HepG2 (cell line): ENCODE data around the gene CHRNB2. TPM values are rescaled to one million over a fixed set of nuclear protein-coding genes. Genes with fewer than 3 reads are reported as not detected.
A peak's percentile ranks its signal among the peaks of the same experiment; 100 is the strongest.

ENCODE experiments used
- BRCA1 ChIP-seq: sonication (generic); formaldehyde crosslinking; IDR thresholded peaks from 2 replicates; pipeline ENCODE4 v1.4.0; 2020; ENCODE audit warnings: missing genetic modification reagents
- HNF4G ChIP-seq, 2 experiments: sonication (generic) in 1 of 2; formaldehyde crosslinking in 1 of 2; IDR thresholded peaks; 2 replicates each; pipeline versions ENCODE4 v1.4.0 to v1.6.1; 2011 to 2020; ENCODE audit warnings: borderline replicate concordance in 2 of 2, low read depth in 2 of 2, mild to moderate bottlenecking in 2 of 2, low read length in 1 of 2, missing genetic modification reagents in 1 of 2, moderate library complexity in 1 of 2
- JDP2 ChIP-seq: sonication (generic); formaldehyde crosslinking; IDR thresholded peaks from 2 replicates; pipeline ENCODE4 v1.8.1; 2022; ENCODE audit warnings: missing genetic modification reagents, borderline replicate concordance
- MED8 ChIP-seq: sonication (generic); formaldehyde crosslinking; IDR thresholded peaks from 2 replicates; pipeline ENCODE4 v1.8.1; 2023; ENCODE audit warnings: mild to moderate bottlenecking, missing genetic modification reagents; ENCODE audit not compliant: insufficient replicate concordance
- SOX5 ChIP-seq: IDR thresholded peaks from 2 replicates; pipeline ENCODE4 v1.6.1; 2016; ENCODE audit warnings: borderline replicate concordance
- U2AF2 ChIP-seq: fragments of 200-400 bp; formaldehyde crosslinking; IDR thresholded peaks from 2 replicates; pipeline ENCODE4 v1.6.1; 2017; ENCODE audit warnings: low read depth, mild to moderate bottlenecking, low read length
- ZC3H4 ChIP-seq: sonication (generic); formaldehyde crosslinking; IDR thresholded peaks from 2 replicates; pipeline ENCODE4 v1.4.0; 2020; ENCODE audit warnings: missing genetic modification reagents, borderline replicate concordance
- ZNF431 ChIP-seq: sonication (generic); formaldehyde crosslinking; IDR thresholded peaks from 2 replicates; pipeline ENCODE4 v1.9.0; 2022; ENCODE audit warnings: missing genetic modification reagents, low read depth, mild to moderate bottlenecking, borderline replicate concordance
- ZNF563 ChIP-seq: sonication (generic); formaldehyde crosslinking; IDR thresholded peaks from 2 replicates; pipeline ENCODE4 v1.8.0; 2022; ENCODE audit warnings: mild to moderate bottlenecking, moderate library complexity, missing genetic modification reagents
- ZNF776 ChIP-seq: sonication (generic); formaldehyde crosslinking; IDR thresholded peaks from 2 replicates; pipeline ENCODE4 v1.4.0; 2020; ENCODE audit warnings: mild to moderate bottlenecking, missing genetic modification reagents
- ZNF781 ChIP-seq: sonication (generic); formaldehyde crosslinking; IDR thresholded peaks from 2 replicates; pipeline ENCODE4 v1.5.1; 2020; ENCODE audit warnings: borderline replicate concordance, mild to moderate bottlenecking, missing genetic modification reagents; ENCODE audit errors: not compliant biosample characterization
- polyA plus RNA-seq, 8 experiments: library from polyadenylated mRNA; depleted of rRNA in 3 of 8; stranded (reverse) in 7 of 8; unstranded in 1 of 8; fragments of >200 nt; fragmentation: Illumina TruSeq in 4 of 8; extraction: Trizol in 4 of 8; gene quantifications; 2 replicates each; pipeline versions ENCODE4 v1.2.1 to v1.2.3, GENCODE V29; 2011 to 2016; ENCODE audit warnings: low read depth in 4 of 8, missing spikeins in 1 of 8, mixed read lengths in 1 of 8; ENCODE audit not compliant: insufficient read depth in 1 of 8
- total RNA-seq, 5 experiments: library from RNA; depleted of rRNA; stranded (reverse); fragments of >200 nt; fragmentation: Illumina TruSeq; extraction: Trizol; gene quantifications; 2 replicates each; pipeline ENCODE4 v1.2.3, GENCODE V29; 2016; ENCODE audit warnings: low read depth in 1 of 5
- TF ChIP-seq, protein P1 (sequence below): sonication (generic); formaldehyde crosslinking; IDR thresholded peaks from 2 replicates; pipeline ENCODE4 v1.4.0; 2020; ENCODE audit warnings: mild to moderate bottlenecking, missing genetic modification reagents
- TF ChIP-seq, protein P2 (sequence below): IDR thresholded peaks from 2 replicates; pipeline ENCODE4 v1.6.1; 2016; ENCODE audit warnings: missing genetic modification reagents, missing compliant biosample characterization
- TF ChIP-seq, protein P3 (sequence below): IDR thresholded peaks from 2 replicates; pipeline ENCODE4 v1.6.1; 2012; ENCODE audit warnings: low read depth, low read length, improper control_type of control experiment
- TF ChIP-seq, protein P4 (sequence below): sonication (generic); formaldehyde crosslinking; conservative IDR thresholded peaks from 2 replicates; pipeline ENCODE4 v1.4.0; 2020; ENCODE audit warnings: missing genetic modification reagents
- TF ChIP-seq, protein P5 (sequence below): sonication (generic); formaldehyde crosslinking; IDR thresholded peaks from 2 replicates; pipeline ENCODE4 v1.5.1; 2020; ENCODE audit warnings: mild to moderate bottlenecking, missing genetic modification reagents, moderate library complexity

CHRNB2 gene
- total and polyA plus RNA-seq, 2 of the 13 experiments (the other 11 are each of a cell fraction or from before 2014, with no cell fraction given): 0.03 to 0.07 TPM

DNA sequence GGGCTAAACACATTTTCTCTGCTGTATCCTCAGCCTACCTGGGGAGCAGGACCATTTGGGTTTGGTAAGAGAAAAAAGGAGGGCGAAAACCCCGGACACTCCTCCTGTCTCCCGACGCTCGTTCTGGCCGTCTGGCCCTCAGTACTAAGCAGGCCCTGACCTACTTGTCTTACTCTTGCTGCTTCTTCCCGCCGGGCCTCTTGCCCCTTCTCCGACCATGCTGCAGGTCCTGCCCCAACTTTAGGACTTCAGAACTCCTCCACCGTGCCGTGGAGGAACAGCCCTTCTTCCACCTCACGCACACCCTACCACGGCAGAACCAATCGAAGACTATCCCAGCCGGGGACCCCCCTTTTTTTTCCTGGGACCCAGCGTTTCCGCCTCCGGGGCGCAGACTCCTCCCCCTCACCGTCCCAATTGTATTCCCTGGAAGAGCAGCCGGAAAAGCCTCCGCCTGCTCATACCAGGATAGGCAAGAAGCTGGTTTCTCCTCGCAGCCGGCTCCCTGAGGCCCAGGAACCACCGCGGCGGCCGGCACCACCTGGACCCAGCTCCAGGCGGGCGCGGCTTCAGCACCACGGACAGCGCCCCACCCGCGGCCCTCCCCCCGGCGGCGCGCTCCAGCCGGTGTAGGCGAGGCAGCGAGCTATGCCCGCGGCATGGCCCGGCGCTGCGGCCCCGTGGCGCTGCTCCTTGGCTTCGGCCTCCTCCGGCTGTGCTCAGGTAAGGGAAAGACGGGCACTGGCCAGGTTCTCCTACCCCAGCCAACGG lies at the start of gene CHRNB2 (continued):
- TF ChIP-seq ZNF776 (CRISPR knock-in tag) (peak; percentile 80), JDP2 (CRISPR knock-in tag) (peak; percentile 83; the same call in 1 of the 2 replicates), SOX5 (CRISPR knock-in tag) (peak; percentile 67; the same call in 1 of the 2 replicates), ZNF563 (CRISPR knock-in tag) (peak; percentile 99), ZNF431 (CRISPR knock-in tag) (peak; percentile 75; the same call in 1 of the 2 replicates), ZNF781 (no peak), MED8 (CRISPR knock-in tag) (no peak), BRCA1 (CRISPR knock-in tag) (peak; percentile 99), HNF4G (IDR thresholded peaks at IDR 0.05; ENCODE audit: borderline replicate concordance, low read depth, low read length) (no peak), HNF4G (CRISPR knock-in tag; IDR thresholded peaks at IDR 0.05; ENCODE audit: borderline replicate concordance, low read depth) (0 out of 2 replicates have a peak, but pooled peaks have one; percentile 30), ZC3H4 (CRISPR knock-in tag) (no peak; the same call in 1 of the 2 replicates), U2AF2 (no peak)
- TF ChIP-seq, protein P1, sequence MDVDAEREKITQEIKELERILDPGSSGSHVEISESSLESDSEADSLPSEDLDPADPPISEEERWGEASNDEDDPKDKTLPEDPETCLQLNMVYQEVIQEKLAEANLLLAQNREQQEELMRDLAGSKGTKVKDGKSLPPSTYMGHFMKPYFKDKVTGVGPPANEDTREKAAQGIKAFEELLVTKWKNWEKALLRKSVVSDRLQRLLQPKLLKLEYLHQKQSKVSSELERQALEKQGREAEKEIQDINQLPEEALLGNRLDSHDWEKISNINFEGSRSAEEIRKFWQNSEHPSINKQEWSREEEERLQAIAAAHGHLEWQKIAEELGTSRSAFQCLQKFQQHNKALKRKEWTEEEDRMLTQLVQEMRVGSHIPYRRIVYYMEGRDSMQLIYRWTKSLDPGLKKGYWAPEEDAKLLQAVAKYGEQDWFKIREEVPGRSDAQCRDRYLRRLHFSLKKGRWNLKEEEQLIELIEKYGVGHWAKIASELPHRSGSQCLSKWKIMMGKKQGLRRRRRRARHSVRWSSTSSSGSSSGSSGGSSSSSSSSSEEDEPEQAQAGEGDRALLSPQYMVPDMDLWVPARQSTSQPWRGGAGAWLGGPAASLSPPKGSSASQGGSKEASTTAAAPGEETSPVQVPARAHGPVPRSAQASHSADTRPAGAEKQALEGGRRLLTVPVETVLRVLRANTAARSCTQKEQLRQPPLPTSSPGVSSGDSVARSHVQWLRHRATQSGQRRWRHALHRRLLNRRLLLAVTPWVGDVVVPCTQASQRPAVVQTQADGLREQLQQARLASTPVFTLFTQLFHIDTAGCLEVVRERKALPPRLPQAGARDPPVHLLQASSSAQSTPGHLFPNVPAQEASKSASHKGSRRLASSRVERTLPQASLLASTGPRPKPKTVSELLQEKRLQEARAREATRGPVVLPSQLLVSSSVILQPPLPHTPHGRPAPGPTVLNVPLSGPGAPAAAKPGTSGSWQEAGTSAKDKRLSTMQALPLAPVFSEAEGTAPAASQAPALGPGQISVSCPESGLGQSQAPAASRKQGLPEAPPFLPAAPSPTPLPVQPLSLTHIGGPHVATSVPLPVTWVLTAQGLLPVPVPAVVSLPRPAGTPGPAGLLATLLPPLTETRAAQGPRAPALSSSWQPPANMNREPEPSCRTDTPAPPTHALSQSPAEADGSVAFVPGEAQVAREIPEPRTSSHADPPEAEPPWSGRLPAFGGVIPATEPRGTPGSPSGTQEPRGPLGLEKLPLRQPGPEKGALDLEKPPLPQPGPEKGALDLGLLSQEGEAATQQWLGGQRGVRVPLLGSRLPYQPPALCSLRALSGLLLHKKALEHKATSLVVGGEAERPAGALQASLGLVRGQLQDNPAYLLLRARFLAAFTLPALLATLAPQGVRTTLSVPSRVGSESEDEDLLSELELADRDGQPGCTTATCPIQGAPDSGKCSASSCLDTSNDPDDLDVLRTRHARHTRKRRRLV: no peak
- TF ChIP-seq, protein P2, sequence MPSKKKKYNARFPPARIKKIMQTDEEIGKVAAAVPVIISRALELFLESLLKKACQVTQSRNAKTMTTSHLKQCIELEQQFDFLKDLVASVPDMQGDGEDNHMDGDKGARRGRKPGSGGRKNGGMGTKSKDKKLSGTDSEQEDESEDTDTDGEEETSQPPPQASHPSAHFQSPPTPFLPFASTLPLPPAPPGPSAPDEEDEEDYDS (CRISPR knock-in tag): peak; percentile 43; the same call in 1 of the 2 replicates
- TF ChIP-seq, protein P3, sequence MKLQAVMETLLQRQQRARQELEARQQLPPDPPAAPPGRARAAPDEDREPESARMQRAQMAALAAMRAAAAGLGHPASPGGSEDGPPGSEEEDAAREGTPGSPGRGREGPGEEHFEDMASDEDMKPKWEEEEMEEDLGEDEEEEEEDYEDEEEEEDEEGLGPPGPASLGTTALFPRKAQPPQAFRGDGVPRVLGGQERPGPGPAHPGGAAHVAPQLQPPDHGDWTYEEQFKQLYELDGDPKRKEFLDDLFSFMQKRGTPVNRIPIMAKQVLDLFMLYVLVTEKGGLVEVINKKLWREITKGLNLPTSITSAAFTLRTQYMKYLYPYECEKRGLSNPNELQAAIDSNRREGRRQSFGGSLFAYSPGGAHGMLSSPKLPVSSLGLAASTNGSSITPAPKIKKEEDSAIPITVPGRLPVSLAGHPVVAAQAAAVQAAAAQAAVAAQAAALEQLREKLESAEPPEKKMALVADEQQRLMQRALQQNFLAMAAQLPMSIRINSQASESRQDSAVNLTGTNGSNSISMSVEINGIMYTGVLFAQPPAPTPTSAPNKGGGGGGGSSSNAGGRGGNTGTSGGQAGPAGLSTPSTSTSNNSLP: no peak
- TF ChIP-seq, protein P4, sequence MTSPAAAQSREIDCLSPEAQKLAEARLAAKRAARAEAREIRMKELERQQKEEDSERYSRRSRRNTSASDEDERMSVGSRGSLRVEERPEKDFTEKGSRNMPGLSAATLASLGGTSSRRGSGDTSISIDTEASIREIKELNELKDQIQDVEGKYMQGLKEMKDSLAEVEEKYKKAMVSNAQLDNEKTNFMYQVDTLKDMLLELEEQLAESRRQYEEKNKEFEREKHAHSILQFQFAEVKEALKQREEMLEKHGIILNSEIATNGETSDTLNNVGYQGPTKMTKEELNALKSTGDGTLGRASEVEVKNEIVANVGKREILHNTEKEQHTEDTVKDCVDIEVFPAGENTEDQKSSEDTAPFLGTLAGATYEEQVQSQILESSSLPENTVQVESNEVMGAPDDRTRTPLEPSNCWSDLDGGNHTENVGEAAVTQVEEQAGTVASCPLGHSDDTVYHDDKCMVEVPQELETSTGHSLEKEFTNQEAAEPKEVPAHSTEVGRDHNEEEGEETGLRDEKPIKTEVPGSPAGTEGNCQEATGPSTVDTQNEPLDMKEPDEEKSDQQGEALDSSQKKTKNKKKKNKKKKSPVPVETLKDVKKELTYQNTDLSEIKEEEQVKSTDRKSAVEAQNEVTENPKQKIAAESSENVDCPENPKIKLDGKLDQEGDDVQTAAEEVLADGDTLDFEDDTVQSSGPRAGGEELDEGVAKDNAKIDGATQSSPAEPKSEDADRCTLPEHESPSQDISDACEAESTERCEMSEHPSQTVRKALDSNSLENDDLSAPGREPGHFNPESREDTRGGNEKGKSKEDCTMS (CRISPR knock-in tag): peak; percentile 86; the same call in 1 of the 2 replicates
- TF ChIP-seq, protein P5, sequence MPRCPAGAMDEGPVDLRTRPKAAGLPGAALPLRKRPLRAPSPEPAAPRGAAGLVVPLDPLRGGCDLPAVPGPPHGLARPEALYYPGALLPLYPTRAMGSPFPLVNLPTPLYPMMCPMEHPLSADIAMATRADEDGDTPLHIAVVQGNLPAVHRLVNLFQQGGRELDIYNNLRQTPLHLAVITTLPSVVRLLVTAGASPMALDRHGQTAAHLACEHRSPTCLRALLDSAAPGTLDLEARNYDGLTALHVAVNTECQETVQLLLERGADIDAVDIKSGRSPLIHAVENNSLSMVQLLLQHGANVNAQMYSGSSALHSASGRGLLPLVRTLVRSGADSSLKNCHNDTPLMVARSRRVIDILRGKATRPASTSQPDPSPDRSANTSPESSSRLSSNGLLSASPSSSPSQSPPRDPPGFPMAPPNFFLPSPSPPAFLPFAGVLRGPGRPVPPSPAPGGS (CRISPR knock-in tag): peak; percentile 98
